ENCODE data around the gene POLR3B. TPM values are rescaled to one million over a fixed set of nuclear protein-coding genes. Genes with fewer than 3 reads are reported as not detected.

Gene POLR3B
- total RNA-seq: 10.2 and 10.5 TPM in 2 replicates

GRCh38 chr12:106357549-106358395 is at the start of gene POLR3B:
TSS of gene POLR3B (plus strand) at chr12:106357748. CDS start at chr12:106357880, 132 bp downstream.

Other genes with a start within 250 kb of the POLR3B start
- gene NUAK1, start 218.8 kb upstream of the POLR3B start, total RNA-seq: 28.7 and 37.3 TPM in 2 replicates
- 188 and 248 TPM in 2 replicates for gene CKAP4, start 109.7 kb upstream of the POLR3B start, total RNA-seq
- 71.3 and 76.3 TPM in 2 replicates for gene TCP11L2, start 55.0 kb upstream of the POLR3B start, total RNA-seq
- gene RFX4, start 225.3 kb downstream of the POLR3B start, total RNA-seq: not detected in 2 replicates

All from hair follicle dermal papilla cell (primary cell).